Measurements from ENCODE around the gene S100A11. TPM values are rescaled to one million over a fixed set of nuclear protein-coding genes. Genes with fewer than 3 reads are reported as not detected.
A peak's percentile ranks its signal among the peaks of the same experiment; 100 is the strongest.

S100A11 gene
- total and polyA plus RNA-seq, 8 donors: 203 to 868 (median 247) TPM

GRCh38 chr1:152018537-152018936, 18.3 kb downstream of the S100A11 start:
- intact Hi-C loops (cut with DNase I): no loop called here
- Histone ChIP-seq H3K4me3 (no peak overlapping the region), H3K27me3 (no peaks in the 10 kb centered on the region), H3K4me1 (no peaks in the 10 kb centered on the region), H3K9me3 (no peaks in the 10 kb centered on the region), H3K27ac (no peak overlapping the region), H3K36me3 (no peaks in the 10 kb centered on the region)
- no peak for ATAC-seq
- DNase-seq: peak in 1 of 4 donors; percentile 13
- no peak for TF ChIP-seq CTCF (IDR thresholded peaks at IDR 0.05)

- Histone ChIP-seq H3K27me3 (no peaks in the 10 kb centered on the region), H3K4me3 (no peak overlapping the region), H3K9me3 (no peaks in the 10 kb centered on the region), H3K27ac (no peak overlapping the region), H3K36me3 (no peaks in the 10 kb centered on the region), H3K4me1 (no peaks in the 10 kb centered on the region)
- ATAC-seq (no peak), DNase-seq (no peak)
- intact Hi-C loops (cut with DNase I): no loop called here
- no peak for TF ChIP-seq CTCF (IDR thresholded peaks at IDR 0.05)
Observed at GRCh38 chr1:152015766-152016165, 21.0 kb downstream of the S100A11 start.

GRCh38 chr1:152014943-152015342, 21.9 kb downstream of the S100A11 start:
- H3K27ac ChIP-seq: no peak overlapping the region
- no peak for DNase-seq
- ATAC-seq: no peak
- H3K9me3 ChIP-seq: no peaks in the 10 kb centered on the region
- no peaks in the 10 kb centered on the region for H3K4me1 ChIP-seq
- intact Hi-C loops (cut with DNase I): no loop called here
- TF ChIP-seq CTCF (IDR thresholded peaks at IDR 0.05): no peak
- no peak overlapping the region for H3K4me3 ChIP-seq
- no peaks in the 10 kb centered on the region for H3K36me3 ChIP-seq
- no peaks in the 10 kb centered on the region for H3K27me3 ChIP-seq

GRCh38 chr1:152013664-152014237, 23.1 kb downstream of the S100A11 start:
- H3K36me3 ChIP-seq: no peaks in the 10 kb centered on the region
- peak; percentile 47 to 51 for TF ChIP-seq CTCF (IDR thresholded peaks at IDR 0.05)
- DNase-seq (peak in 1 of 4 donors; percentile 76), ATAC-seq (peak; percentile 69)
- H3K27me3 ChIP-seq: no peaks in the 10 kb centered on the region
- H3K4me1 ChIP-seq: no peaks in the 10 kb centered on the region
- no peak overlapping the region for H3K27ac ChIP-seq
- no peak overlapping the region for H3K4me3 ChIP-seq
- no peaks in the 10 kb centered on the region for H3K9me3 ChIP-seq
- intact Hi-C loops (cut with DNase I): no loop called here

GRCh38 chr1:152009691-152010090, 27.1 kb downstream of the S100A11 start:
- Histone ChIP-seq H3K27ac (no peak overlapping the region), H3K9me3 (no peaks in the 10 kb centered on the region), H3K4me1 (no peaks in the 10 kb centered on the region), H3K36me3 (no peaks in the 10 kb centered on the region), H3K4me3 (no peak overlapping the region), H3K27me3 (no peaks in the 10 kb centered on the region)
- DNase-seq (no peak), ATAC-seq (no peak)
- TF ChIP-seq CTCF (IDR thresholded peaks at IDR 0.05): no peak
- intact Hi-C loops (cut with DNase I): no loop called here

Data from left lung (tissue), 10 donors.